ENCODE data around the gene RGL1.

RGL1 gene

DNA sequence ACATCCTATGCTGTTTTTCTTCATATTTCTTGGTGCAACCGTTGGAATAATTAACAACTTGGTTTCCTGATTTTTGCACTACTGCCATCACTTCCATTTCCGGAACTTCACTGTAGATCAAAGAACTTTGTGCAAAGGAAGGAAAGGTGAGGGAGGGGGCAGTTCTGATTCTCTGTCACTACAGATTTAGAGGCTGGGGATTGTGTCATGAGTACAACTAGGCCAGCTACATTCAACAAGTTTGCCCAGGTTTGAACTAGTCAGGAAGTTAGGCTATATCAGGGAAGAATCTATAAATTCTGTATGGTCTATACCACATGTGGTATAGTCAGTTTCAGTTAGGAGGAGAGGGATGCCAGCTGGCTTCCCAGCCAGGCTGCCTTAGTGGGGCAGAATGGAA lies 84.2 kb downstream of the RGL1 start:
- DNase-seq (ENCODE audit: low read depth) = no peak

DNA sequence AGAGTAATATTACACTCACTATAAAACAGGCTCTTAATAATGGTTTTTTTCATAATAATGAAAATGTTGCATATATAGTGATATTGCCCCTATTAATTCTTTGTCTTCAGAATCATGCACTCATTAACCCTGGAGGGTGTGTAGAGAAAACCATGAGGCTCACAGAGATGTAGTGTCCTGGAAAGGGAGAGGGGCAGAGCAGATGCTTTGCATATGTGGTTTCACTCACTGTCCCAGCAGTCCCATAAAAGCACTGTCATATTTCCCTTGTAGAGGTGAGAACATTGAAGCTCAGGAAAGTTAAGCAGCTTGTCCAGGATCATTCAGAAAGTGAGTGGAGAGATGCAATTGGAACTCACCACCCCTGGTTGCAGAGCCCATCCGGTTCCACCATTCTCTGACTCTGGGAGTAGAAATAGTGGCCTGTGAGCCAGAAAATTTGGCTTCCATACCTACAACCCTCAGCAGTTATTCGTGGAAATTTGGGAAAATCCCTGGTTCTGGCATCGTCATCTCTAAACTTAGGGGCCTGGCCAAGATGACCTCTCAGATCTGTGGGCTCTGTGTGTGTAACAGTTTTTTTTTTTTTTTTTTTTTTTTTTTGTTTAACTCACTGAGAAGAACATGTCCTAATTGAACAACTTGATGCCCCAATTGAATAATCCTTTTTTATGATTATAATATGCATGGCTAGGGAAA lies 86.4 kb downstream of the RGL1 start:
- DNase-seq (ENCODE audit: low read depth) = no peak

DNA sequence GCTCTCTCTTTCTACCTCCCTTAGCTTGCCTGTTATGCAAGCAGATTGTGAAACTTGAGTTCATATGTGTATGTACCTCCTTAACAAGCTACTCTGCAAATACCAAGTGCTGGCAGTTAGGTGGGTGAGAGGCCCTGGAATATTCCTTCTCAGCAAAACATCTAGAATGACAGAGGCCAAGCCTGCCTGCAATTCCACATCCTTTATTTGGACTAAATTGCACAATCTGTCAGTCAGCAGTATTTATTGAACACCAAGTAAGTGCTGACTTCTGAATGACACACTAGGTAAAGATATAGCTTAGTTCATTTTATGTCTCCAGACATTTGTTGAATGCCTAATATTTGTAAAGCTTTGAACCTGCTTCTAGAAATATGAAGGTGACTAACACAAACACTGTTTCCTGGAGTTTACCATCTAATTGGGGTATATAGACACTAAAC lies 87.5 kb downstream of the RGL1 start:
- no peak for DNase-seq (ENCODE audit: low read depth)

DNA sequence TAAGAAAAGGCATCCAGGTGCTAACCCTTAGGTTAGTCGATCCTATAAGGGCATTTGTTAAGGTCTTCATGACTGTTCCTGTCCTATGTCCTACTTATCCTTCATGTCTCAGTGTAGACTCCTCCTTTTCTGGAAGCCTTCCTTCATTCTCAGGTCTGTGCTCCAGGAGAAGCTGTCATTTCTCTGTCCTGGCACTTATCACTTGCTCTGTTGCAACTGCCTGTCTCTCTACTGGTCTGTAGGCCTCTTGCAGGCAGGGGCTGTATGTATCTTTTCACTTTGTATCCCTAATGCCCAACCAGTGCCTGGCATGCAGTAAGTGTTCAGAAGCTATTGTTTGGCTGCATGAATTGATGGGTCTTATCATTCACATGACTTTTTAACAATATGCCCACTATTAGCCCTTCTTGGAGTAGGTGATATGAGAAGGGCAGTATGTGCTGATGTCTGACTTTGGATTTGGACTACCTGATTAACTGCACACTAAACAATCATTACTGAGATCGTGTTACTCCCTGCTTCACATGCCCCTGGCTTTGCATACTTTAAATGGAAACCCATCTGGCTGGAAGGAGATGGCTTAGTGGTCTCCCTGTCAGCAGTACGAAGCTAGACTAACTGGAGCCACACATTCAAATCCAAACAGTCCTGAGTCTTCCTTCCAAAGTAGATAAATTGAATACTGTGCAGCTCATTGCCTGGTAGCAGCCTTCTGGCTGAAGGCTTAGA lies 88.8 kb downstream of the RGL1 start:
- no peak for DNase-seq (ENCODE audit: low read depth)

DNA sequence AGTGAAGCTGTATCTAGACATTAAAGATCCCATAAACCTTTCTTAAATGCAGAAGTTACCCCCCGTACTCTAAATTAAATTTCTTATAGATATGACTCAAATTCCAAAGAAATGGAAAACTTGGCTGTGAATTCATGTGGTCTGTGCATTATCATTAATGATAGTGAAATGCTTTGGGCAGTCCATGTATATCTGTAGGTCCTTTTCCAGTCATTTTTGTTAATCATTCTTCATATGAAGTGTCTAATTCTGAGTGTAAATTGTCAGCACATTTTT lies 89.3 kb downstream of the RGL1 start:
- no peak for DNase-seq (ENCODE audit: low read depth)

DNA sequence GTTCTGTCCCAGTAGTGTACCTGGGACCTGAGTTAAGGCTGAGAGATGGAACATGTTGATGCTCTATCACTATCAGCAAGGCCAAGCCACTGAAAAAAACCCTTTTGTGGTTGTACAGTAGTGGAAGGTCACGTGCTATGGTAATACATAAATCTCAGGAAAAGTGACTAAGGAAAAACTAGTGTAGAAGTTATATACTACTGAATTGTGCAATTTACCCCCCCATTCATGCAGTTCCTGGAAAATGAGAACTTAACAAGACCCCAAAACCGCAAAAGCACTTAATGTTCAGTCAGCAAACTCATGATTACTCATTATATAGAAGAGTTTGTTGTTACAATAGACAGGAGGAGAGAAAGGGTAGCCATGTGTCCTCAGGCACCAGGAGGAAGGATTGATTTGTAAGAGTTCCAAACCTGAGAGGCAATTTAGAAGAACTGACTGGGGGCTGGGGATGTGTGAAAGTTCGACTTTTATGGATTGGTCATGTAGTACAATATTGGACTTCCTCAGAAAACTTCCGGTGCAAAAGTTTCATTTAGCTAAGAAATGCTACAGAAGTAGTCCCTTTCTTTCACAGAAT lies 91.6 kb downstream of the RGL1 start:
- DNase-seq (ENCODE audit: low read depth) = no peak

DNA sequence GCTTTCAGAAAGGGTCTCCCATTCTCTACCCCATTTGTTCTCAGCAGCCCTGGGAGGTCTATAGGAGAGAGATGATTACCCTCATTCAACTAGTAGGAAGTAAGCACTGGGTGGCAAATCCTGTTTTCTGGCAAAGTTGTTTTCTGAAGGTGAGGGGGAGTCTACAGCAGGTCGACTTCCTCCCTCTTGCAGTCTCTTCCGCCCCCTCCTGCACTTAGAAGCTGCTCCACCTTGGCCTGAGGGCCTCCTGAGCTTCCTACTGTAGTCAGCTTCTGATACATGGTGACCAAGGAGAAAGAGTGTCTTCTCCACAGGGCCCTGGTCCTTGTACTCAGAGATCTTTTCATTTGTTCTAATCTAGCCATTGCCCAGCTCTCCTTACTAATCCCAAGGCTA lies 93.1 kb downstream of the RGL1 start:
- DNase-seq (ENCODE audit: low read depth) = no peak

DNA sequence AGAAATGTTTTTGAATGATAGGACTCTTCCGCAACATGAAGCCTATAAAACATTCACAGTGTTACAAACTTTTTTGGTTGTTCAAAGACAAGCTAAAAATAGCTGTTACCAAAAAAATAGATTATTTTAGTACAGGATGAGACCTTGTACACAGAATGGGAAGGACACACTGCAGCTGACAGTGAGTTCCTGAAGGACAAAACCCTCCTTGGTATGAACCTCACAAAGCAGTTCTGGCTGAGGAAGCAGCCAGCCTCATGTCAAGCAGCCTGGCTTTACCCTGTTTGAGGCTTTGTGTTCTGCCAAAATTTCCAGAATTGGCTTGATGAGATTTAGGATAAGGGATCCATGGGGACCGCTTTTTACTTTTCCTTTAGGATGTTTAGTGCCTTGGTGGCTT lies 93.7 kb downstream of the RGL1 start:
- no peak for DNase-seq (ENCODE audit: low read depth)

DNA sequence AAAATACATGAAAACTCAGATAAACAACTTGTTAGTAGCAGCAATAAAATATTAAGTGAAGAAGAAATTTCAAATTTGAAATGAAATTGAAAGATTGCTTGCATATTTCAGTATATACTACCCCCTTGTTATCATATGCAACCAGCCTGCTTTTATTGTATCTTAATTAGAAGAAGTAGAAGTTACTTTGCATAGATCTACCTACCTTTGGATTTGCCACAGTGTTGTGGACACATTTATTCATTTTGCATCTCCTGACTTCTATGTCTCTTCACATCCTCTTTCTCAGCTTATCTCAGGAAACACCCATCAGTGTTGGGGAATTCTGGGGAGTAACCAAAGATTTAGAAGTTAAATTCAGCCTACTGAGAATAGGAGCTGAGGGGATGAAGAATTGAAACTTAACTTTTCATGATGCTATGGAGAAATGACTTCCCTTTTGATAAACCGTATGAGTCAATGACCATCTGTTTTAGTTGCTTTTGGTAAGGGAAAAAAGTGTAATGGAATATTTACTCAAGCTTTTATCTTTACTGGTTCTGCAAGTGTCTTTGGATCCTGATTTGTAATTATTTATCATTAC lies 96.9 kb downstream of the RGL1 start:
- no peak for DNase-seq (ENCODE audit: low read depth)

DNA sequence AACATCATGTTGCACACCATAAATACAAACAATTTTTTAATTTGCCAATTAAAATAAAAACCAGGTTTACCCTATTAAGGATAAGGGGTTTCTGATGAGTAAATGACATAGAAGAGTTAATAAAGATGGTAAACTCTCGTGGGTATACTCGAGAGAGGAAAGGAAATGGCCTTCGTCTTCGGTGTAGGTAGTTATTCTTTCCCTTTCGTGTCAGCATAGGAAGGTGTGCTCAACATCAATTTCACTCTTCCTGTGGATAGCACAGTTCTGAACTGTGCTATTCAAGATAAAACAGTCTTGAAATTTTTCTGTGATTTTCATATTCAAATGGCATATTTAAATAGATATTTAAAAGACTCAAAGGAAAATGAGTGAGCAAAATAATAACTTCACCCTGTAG lies 98.2 kb downstream of the RGL1 start:
- DNase-seq (ENCODE audit: low read depth) = no peak

DNA sequence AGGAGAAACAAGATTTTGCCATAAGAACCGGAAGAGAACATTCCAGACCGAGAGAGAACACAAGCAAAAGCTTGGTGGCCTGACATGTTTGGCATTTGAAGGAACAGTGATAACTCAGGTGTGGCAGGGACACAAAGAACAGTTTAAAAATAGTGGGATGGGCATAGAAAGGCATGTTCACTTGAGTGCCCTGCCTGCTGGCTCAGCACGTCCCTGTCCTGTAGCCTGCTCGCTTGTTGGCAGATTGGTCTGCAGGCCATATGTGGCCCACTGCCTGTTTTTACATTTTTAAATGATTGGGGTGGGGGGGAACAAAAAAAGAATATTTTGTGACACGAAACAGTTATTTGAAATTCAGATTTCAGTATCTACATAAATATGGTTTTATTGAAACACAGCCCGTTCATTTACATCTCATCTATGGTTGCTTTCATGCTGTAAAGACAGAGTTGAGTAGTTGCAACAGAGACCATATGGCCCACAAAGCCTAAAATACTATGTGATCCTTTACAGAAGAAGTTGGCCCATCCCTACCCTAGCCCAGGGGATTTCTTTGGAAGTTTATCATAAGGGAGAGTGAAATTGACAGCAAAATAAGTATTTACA lies 100.7 kb downstream of the RGL1 start:
- DNase-seq (ENCODE audit: low read depth) = no peak

DNA sequence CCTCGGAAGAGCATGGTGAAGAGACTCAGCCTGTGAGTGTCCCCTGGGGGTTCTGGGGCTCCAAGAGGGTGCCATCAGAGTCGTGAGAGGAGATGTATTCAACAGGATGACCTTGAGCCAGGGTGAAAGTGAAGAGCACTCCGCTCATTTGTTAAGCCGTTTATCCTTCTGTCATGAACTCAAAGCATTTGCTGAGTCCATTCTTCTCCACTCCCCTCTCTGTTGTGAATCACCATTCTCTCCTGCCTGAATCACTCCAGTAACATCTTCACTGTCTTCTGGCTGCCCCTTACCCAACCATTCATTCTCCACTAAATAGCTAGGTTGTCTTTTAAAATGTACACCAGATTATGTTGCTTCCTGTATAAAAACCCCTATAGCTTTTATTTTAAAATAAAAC lies 102.2 kb downstream of the RGL1 start:
- no peak for DNase-seq (ENCODE audit: low read depth)

DNA sequence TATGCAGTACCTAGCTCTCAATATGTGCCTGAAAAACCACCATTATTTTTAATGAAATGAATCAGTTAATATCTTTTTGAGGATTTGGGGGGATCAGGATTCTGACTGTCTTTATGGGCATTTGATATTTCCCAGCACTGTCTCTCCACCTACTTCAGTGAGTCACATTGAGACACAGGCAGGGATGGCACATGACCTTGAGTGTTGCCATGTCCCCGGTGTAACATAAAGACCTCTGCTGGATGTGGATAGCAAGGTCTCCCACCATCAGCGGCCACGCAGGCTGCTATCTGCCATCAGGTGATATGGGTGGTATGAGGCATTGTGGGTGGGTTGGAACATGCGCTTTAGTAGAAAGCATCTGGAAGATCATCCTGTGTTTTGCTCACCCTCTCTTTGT lies 103.2 kb downstream of the RGL1 start:
- no peak for DNase-seq (ENCODE audit: low read depth)

DNA sequence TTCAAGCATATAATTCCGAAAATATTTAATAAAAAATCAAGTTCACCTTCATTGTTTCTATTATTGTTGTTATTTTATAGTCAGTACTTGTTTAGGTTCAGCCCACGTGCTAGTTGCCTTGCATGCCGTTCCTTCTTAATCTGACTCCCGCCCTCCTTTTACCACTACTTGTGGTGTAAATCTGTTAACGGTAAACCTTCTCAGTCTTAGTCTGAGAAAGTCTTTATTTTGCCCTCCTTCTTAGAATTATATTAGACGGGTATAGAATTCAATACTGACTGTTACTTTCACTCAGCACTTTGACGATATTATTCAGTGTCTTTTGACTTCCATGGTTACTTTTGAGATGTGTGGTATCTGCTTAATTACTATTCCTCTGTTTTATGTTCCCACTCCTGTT lies 104.8 kb downstream of the RGL1 start:
- DNase-seq (ENCODE audit: low read depth) = no peak

DNA sequence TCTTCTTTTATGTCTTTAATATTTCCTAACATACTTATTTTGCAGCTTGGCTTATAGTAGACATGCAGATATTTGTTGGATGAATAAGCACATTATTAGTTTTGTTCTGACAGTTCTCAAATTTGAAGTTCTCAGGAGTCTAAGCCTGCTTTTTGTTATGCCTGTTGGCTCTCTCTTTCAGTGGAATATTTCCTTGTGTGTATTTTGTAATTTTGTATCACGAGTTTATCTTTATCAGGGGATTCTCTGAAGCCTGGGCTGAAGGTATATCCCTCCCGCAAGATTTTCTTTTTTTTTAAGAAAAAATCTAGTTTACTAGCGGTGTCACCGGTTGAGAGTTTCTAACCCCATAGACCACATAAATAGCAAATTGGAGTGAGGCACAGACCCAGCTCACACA lies 105.9 kb downstream of the RGL1 start:
- DNase-seq (ENCODE audit: low read depth) = no peak

DNA sequence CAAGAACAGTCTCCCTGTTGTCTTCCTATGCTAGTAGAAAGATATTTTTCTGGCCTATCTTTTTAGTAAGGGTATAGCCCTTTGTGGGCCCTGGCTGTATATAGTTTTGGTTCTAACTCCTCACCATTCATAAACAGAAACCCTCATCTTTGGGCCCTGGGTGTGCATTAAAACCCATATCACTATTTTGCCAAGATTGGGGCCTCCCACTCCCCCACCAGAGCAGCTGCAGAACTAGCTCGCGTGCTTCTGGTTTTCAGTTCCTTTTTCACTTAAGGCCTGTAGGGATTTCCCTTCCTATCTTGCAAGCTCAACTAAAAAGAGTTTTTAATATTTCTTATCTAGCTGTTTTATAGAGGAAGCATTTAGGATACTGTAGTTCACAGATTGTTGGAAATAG lies 106.4 kb downstream of the RGL1 start:
- DNase-seq (ENCODE audit: low read depth) = no peak

DNA sequence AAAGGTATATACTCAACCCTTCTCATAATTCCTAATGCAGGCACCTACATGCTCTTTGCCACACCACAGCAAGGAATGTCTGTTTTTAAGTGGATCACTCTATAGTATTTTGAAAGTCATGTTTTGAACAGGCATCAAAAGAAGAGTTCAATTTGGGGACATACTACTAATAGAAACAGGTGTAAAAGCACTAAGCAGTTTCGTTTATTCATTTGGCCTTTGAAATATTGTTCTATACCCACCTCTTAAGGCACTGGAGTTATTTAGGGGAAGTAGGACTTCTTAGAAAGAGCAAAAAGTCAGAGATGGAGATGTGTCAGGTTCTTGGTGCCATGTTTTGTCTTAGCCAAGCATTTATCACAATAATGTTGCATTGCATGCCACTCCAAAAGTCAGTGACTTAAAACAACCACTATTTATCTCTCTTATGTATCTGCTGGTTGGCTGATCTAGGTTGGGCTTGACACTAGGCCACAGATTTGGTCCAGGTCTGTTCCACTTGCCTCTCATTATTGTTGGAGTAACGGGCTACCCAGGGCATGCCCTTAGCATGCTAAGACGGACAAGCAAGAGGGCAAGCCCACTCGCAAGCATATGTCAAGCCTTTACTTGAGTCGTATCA lies 107.5 kb downstream of the RGL1 start:
- DNase-seq (ENCODE audit: low read depth) = no peak

DNA sequence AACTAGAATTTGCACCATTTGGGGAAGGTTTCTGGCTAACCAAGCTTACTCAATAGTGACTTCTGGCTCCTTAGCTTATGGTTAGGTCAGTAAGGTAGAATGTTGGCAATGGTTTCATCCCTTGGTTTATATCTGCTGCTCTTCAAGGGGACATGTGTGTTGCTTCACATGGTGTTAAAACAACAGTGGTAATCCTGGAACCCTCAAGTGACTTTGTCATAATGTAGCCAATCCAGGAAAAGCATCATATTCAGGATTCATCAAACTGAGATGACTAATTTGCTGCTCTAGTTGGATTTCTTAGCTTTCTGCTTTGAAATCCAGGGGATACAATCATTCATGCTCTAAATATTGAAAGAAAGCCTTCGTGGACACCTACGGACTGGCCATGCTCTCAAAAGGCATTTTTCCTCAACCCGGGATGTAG lies 108.7 kb downstream of the RGL1 start:
- no peak for DNase-seq (ENCODE audit: low read depth)

DNA sequence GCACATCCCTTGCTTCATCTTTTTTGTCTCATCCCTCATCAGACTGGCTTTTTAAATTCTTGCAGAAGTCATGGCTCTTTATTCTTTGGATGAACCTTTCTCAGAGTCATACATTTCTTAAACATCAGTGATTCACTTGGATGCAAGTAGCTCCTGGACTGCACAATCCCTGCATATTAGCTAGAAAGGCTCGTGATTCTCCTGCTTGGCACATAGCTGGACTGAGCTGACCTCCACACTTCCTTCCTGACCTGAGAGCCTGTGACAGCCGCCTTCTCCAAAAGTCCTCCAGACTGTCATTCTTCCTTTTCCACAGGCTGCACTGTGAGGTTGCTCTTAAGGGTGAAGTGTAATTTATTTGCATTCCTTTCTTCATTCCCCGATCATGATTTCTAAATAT lies 109.4 kb downstream of the RGL1 start:
- DNase-seq (ENCODE audit: low read depth) = no peak

DNA sequence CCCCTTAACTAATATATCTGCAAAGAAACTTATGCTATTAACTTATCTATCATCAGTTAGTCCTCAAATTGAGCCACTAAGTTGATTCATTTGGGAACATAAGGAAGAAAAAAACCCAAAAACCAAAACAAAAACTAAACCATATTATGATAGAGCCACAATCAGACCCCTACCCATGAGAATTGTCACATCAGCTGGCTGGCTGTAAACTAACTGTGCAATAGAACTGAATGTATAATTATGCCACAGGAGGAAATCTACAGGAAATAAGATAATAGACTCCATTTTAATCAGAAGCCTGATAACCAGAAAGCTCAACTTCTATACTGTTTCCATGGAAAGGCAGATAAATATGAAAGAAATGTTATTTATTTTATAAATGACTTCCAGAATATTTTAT lies 110.0 kb downstream of the RGL1 start:
- DNase-seq (ENCODE audit: low read depth) = no peak

DNA sequence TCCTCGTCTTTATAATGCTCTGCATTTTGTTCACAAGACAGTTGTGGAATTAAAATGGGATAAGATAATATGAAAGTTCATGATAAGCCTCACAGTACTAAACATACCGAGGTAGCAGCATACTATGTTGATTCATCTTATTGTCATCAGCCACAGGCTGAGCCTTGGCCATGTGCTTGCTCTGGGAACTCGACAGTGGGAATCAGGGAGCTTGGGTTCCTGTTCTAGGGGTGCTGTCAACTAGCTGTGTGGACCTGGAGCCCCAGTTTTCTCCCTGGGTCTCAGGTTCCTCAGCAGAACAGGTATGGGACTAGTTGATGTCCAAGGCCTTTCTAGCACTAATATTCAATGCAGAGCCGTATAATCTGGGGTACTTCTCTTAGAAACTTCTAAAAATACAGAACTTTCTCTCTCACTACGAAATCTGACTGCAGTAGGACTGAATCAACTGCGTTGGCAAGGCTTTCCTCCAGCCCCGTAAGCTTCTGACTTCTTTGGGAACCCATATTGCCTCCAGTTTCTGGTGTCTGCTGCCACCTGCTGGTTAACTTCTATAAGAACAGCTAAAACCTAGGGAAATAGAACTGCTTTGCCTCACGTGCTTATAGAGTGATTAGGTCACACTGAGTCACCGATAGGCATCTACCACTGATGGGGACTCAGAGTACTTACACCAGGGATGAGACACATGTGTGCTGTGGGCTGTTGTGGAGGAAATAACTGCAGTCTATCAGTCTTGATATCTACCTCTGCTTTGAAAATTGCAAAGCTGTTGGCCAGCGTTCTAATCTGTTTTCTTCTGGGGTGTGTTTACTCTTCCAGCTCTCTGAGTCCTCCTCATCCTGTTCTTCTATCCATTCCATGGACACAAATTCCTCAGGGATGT lies 110.9 kb downstream of the RGL1 start:
- peak; percentile 95 for DNase-seq (ENCODE audit: low read depth)

DNA sequence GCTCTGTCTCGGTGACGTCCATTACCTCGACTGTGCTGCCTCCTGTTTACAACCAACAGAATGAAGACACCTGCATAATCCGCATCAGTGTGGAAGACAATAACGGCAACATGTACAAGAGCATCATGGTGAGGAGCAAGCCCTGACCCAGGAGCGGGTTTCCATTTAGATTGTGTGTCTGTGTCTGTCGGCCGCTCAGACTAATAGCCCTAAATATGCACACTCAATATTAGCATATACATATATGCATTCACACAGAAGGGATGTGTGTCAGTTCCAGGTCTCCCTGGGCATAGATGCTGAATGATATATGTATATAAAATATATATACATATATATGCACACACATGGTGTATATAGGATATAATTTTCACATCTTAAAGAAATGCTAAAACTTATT lies 111.7 kb downstream of the RGL1 start:
- no peak for DNase-seq (ENCODE audit: low read depth)

Measured in non-pigmented ciliary epithelial cell (primary cell).